Hepatocyte (in vitro differentiated cells): ENCODE data around the gene DAAM2. TPM values are rescaled to one million over a fixed set of nuclear protein-coding genes. Genes with fewer than 3 reads are reported as not detected.

Source experiments
- DNase-seq: peaks from one replicate; pipeline ENCODE4 v3.0.0-alpha.2; 2016; ENCODE audit warnings: low spot score
- H2AFZ ChIP-seq: fragments of 200-600 bp; sonication (generic); 2 replicates; pipeline ENCODE4 v1.6.0; 2016; ENCODE audit warnings: antibody characterized with exemption, mild to moderate bottlenecking
- H3K27ac ChIP-seq: fragments of 200-600 bp; sonication (generic); 2 replicates; pipeline ENCODE4 v1.5.1; 2016; ENCODE audit warnings: mild to moderate bottlenecking
- H3K27me3 ChIP-seq: fragments of 200-600 bp; sonication (generic); 2 replicates; pipeline ENCODE4 v1.6.1; 2016
- H3K36me3 ChIP-seq: fragments of 200-600 bp; sonication (generic); replicated peaks from 2 replicates; pipeline ENCODE4 v1.5.1; 2016; ENCODE audit warnings: low read depth; ENCODE audit not compliant: insufficient read depth
- H3K4me1 ChIP-seq: fragments of 200-600 bp; sonication (generic); 2 replicates; pipeline ENCODE4 v1.5.1; 2016; ENCODE audit warnings: mild to moderate bottlenecking, moderate library complexity; ENCODE audit not compliant: insufficient read depth
- H3K4me2 ChIP-seq: fragments of 200-600 bp; sonication (generic); 2 replicates; pipeline ENCODE4 v1.6.0; 2016
- H3K4me3 ChIP-seq: fragments of 200-600 bp; sonication (generic); 2 replicates; pipeline ENCODE4 v1.5.1; 2016; ENCODE audit warnings: mild to moderate bottlenecking
- H3K79me2 ChIP-seq: fragments of 200-600 bp; sonication (generic); 2 replicates; pipeline ENCODE4 v1.6.0; 2017; ENCODE audit warnings: mild to moderate bottlenecking
- H3K9me2 ChIP-seq: fragments of 200-600 bp; sonication (generic); replicated peaks from 2 replicates; pipeline ENCODE4 v1.6.0; 2017; ENCODE audit warnings: mild to moderate bottlenecking; ENCODE audit not compliant: insufficient read depth
- H3K9me3 ChIP-seq: fragments of 200-600 bp; sonication (generic); 2 replicates; pipeline ENCODE4 v1.5.1; 2016; ENCODE audit warnings: low read depth, mild to moderate bottlenecking
- H4K20me1 ChIP-seq: fragments of 200-600 bp; sonication (generic); 2 replicates; pipeline ENCODE4 v1.6.0; 2016; ENCODE audit warnings: mild to moderate bottlenecking; ENCODE audit not compliant: insufficient read depth, poor library complexity, severe bottlenecking
- EZH2 ChIP-seq: fragments of 200-600 bp; sonication (generic); IDR thresholded peaks from 2 replicates; pipeline ENCODE4 v1.6.1; 2016; ENCODE audit warnings: antibody characterized with exemption, mild to moderate bottlenecking, borderline replicate concordance
- EZH2phosphoT487 ChIP-seq: fragments of 200-600 bp; sonication (generic); IDR thresholded peaks from one replicate; pipeline ENCODE4 v1.6.1; 2018; ENCODE audit warnings: antibody characterized with exemption, mild to moderate bottlenecking, low read depth, moderate library complexity; ENCODE audit not compliant: unreplicated experiment, severe bottlenecking
- WGBS: methylation state at CpG from one replicate; pipeline ENCODE4 v1.1.6; 2016; ENCODE audit warnings: low lambda C conversion rate; ENCODE audit errors: missing lambda C conversion rate; 5-methylcytosine and 5-hydroxymethylcytosine counted together
- polyA plus RNA-seq: library from polyadenylated mRNA; unstranded; fragments of >200 nt; fragmentation: Nextera tagmentation; extraction: Ambion mirVana; gene quantifications from 2 replicates; pipeline ENCODE4 v1.2.1, GENCODE V29; 2016
- total RNA-seq: library from RNA; depleted of rRNA; stranded (reverse); fragments of >200 nt; gene quantifications from 2 replicates; pipeline ENCODE4 v1.2.3, GENCODE V29; 2014
- TF ChIP-seq, protein P1 (sequence below): fragments of 200-600 bp; sonication (generic); IDR thresholded peaks from 2 replicates; pipeline ENCODE4 v1.5.1; 2016; ENCODE audit warnings: antibody characterized with exemption, mild to moderate bottlenecking; ENCODE audit not compliant: poor library complexity

DAAM2 gene
- total and polyA plus RNA-seq, 2 experiments from 2014 or later, result 11.7 to 15.1 TPM

- peak; percentile 86 for DNase-seq
- no peaks in the 10 kb centered on the region for H3K27me3 ChIP-seq
- peak overlapping the region; percentile 56 for H3K4me2 ChIP-seq
- no peaks in the 10 kb centered on the region for H3K9me2 ChIP-seq
- H3K4me1 ChIP-seq, result peaks cover 17% of the 10 kb centered on the region
- no peak overlapping the region for H2AFZ ChIP-seq
- no peaks in the 10 kb centered on the region for H3K9me3 ChIP-seq
- 28% methylated on average over 14 of the region's 14 CpGs for WGBS
- no peaks in the 10 kb centered on the region for H3K79me2 ChIP-seq
- TF ChIP-seq, protein P1, sequence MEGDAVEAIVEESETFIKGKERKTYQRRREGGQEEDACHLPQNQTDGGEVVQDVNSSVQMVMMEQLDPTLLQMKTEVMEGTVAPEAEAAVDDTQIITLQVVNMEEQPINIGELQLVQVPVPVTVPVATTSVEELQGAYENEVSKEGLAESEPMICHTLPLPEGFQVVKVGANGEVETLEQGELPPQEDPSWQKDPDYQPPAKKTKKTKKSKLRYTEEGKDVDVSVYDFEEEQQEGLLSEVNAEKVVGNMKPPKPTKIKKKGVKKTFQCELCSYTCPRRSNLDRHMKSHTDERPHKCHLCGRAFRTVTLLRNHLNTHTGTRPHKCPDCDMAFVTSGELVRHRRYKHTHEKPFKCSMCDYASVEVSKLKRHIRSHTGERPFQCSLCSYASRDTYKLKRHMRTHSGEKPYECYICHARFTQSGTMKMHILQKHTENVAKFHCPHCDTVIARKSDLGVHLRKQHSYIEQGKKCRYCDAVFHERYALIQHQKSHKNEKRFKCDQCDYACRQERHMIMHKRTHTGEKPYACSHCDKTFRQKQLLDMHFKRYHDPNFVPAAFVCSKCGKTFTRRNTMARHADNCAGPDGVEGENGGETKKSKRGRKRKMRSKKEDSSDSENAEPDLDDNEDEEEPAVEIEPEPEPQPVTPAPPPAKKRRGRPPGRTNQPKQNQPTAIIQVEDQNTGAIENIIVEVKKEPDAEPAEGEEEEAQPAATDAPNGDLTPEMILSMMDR, result no peak
- no peak for TF ChIP-seq EZH2
- TF ChIP-seq EZH2phosphoT487, result no peak
- peak overlapping the region; percentile 81 for H3K27ac ChIP-seq
- no peak overlapping the region for H3K4me3 ChIP-seq
- no peaks in the 10 kb centered on the region for H4K20me1 ChIP-seq
- no peaks in the 10 kb centered on the region for H3K36me3 ChIP-seq
Measured at GRCh38 chr6:39887692-39888450, 95.7 kb downstream of the DAAM2 start.

GRCh38 chr6:39889229-39889628, 97.1 kb downstream of the DAAM2 start:
- H3K9me3 ChIP-seq, result no peaks in the 10 kb centered on the region
- H3K79me2 ChIP-seq, result no peaks in the 10 kb centered on the region
- no peak overlapping the region for H2AFZ ChIP-seq
- no peak overlapping the region for H3K4me3 ChIP-seq
- no peaks in the 10 kb centered on the region for H4K20me1 ChIP-seq
- H3K4me1 ChIP-seq, result peaks cover 17% of the 10 kb centered on the region
- no peaks in the 10 kb centered on the region for H3K27me3 ChIP-seq
- 98% methylated on average over 2 of the region's 2 CpGs for WGBS
- DNase-seq, result no peak
- no peak overlapping the region for H3K4me2 ChIP-seq
- H3K27ac ChIP-seq, result no peak overlapping the region
- no peaks in the 10 kb centered on the region for H3K9me2 ChIP-seq
- no peak for TF ChIP-seq EZH2
- TF ChIP-seq, protein P1, result no peak
- TF ChIP-seq EZH2phosphoT487, result no peak
- H3K36me3 ChIP-seq, result no peaks in the 10 kb centered on the region

DNA sequence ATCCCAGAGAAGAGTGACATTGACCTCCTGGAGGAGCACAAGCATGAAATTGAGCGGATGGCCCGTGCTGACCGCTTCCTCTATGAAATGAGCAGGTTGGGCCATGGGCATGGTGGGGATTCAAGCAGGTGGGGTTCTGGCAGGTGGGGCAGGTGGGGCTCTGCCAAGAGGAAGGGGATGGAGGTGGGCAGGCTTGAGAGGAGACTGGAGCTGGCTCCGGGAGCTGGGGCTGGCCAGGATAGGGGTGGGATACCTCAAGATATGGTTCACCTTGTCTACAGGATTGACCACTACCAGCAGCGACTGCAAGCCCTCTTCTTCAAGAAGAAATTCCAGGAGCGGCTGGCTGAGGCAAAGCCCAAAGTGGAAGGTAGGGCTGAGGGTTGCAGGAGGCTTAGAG, 99.2 kb downstream of the DAAM2 start:
- Histone ChIP-seq H3K9me3 (no peaks in the 10 kb centered on the region), H3K27me3 (no peaks in the 10 kb centered on the region), H3K79me2 (no peaks in the 10 kb centered on the region), H4K20me1 (no peaks in the 10 kb centered on the region), H3K4me2 (no peak overlapping the region), H2AFZ (no peak overlapping the region), H3K4me3 (no peak overlapping the region), H3K27ac (no peak overlapping the region), H3K4me1 (peaks cover 17% of the 10 kb centered on the region), H3K9me2 (no peaks in the 10 kb centered on the region), H3K36me3 (no peaks in the 10 kb centered on the region)
- TF ChIP-seq EZH2 (no peak), EZH2phosphoT487 (no peak)
- TF ChIP-seq, protein P1, result no peak
- DNase-seq, result no peak
- WGBS, result 94% methylated on average over 6 of the region's 6 CpGs
